ENCODE measurements around the gene CCSER2.

CCSER2 gene

DNA sequence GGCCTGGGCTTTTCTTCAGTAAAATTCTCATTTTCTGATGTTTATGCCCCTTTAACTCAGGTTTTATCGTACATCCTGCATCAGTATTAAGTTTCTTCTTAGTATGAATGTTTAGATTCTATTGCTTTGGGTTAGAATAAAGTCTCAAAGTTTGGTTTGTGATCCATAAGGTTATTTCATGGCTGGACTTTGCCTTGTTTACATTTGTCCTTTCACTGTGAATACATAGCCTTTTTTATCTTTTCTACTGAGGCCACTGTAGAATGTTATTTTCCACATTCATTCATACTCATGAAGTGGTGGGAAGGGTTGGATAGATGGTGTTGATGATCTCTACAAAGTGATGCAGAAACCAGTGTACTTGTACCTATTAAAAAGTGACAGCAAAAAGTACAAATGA lies 59.8 kb downstream of the CCSER2 start:
- TF ChIP-seq BACH2 (CRISPR knock-in tag; IDR thresholded peaks at IDR 0.05; ENCODE audit: borderline replicate concordance): no peak
- no peak for TF ChIP-seq ZFP30 (CRISPR knock-in tag; IDR thresholded peaks at IDR 0.05)
- no peak for TF ChIP-seq ISL1 (CRISPR knock-in tag; IDR thresholded peaks at IDR 0.05)
- TF ChIP-seq TOX (CRISPR knock-in tag; IDR thresholded peaks at IDR 0.05; ENCODE audit: borderline replicate concordance): no peak
- TF ChIP-seq, protein P1, sequence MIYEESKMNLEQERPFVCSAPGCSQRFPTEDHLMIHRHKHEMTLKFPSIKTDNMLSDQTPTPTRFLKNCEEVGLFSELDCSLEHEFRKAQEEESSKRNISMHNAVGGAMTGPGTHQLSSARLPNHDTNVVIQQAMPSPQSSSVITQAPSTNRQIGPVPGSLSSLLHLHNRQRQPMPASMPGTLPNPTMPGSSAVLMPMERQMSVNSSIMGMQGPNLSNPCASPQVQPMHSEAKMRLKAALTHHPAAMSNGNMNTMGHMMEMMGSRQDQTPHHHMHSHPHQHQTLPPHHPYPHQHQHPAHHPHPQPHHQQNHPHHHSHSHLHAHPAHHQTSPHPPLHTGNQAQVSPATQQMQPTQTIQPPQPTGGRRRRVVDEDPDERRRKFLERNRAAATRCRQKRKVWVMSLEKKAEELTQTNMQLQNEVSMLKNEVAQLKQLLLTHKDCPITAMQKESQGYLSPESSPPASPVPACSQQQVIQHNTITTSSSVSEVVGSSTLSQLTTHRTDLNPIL (CRISPR knock-in tag; IDR thresholded peaks at IDR 0.05; ENCODE audit: low read depth): no peak
- no peak for TF ChIP-seq ZNF8 (CRISPR knock-in tag; IDR thresholded peaks at IDR 0.05)
- TF ChIP-seq, protein P2, sequence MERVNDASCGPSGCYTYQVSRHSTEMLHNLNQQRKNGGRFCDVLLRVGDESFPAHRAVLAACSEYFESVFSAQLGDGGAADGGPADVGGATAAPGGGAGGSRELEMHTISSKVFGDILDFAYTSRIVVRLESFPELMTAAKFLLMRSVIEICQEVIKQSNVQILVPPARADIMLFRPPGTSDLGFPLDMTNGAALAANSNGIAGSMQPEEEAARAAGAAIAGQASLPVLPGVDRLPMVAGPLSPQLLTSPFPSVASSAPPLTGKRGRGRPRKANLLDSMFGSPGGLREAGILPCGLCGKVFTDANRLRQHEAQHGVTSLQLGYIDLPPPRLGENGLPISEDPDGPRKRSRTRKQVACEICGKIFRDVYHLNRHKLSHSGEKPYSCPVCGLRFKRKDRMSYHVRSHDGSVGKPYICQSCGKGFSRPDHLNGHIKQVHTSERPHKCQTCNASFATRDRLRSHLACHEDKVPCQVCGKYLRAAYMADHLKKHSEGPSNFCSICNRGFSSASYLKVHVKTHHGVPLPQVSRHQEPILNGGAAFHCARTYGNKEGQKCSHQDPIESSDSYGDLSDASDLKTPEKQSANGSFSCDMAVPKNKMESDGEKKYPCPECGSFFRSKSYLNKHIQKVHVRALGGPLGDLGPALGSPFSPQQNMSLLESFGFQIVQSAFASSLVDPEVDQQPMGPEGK (CRISPR knock-in tag; IDR thresholded peaks at IDR 0.05; ENCODE audit: borderline replicate concordance): no peak
- ATAC-seq: no peak

DNA sequence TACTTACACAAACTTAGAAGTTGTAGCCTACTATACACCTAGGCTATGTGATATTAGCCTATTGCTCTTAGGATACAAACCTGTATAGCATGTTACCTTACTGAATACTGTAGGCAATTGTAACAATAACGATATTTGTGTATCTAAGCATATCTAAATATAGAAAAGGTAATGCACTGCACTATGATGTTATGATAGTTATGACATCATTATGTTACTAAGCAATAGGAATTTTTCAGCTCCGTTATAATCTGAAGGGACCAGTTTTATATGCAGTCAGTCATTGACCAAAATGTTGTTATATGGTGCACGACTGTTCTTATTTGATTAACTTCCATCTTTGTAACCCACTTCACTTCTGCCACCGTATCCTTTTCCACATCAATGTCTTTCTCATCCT lies 62.0 kb downstream of the CCSER2 start:
- TF ChIP-seq ZNF70 (CRISPR knock-in tag; IDR thresholded peaks at IDR 0.05) (no peak), TCF4 (CRISPR knock-in tag; IDR thresholded peaks at IDR 0.05; ENCODE audit: borderline replicate concordance) (no peak), ISL1 (CRISPR knock-in tag; IDR thresholded peaks at IDR 0.05) (no peak), TOX (CRISPR knock-in tag; IDR thresholded peaks at IDR 0.05; ENCODE audit: borderline replicate concordance) (no peak), ZFP30 (CRISPR knock-in tag; IDR thresholded peaks at IDR 0.05) (no peak), ESRRG (CRISPR knock-in tag; IDR thresholded peaks at IDR 0.05) (no peak)
- TF ChIP-seq, protein P3, sequence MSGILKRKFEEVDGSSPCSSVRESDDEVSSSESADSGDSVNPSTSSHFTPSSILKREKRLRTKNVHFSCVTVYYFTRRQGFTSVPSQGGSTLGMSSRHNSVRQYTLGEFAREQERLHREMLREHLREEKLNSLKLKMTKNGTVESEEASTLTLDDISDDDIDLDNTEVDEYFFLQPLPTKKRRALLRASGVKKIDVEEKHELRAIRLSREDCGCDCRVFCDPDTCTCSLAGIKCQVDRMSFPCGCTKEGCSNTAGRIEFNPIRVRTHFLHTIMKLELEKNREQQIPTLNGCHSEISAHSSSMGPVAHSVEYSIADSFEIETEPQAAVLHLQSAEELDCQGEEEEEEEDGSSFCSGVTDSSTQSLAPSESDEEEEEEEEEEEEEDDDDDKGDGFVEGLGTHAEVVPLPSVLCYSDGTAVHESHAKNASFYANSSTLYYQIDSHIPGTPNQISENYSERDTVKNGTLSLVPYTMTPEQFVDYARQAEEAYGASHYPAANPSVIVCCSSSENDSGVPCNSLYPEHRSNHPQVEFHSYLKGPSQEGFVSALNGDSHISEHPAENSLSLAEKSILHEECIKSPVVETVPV (CRISPR knock-in tag; IDR thresholded peaks at IDR 0.05): no peak
- ATAC-seq: no peak

DNA sequence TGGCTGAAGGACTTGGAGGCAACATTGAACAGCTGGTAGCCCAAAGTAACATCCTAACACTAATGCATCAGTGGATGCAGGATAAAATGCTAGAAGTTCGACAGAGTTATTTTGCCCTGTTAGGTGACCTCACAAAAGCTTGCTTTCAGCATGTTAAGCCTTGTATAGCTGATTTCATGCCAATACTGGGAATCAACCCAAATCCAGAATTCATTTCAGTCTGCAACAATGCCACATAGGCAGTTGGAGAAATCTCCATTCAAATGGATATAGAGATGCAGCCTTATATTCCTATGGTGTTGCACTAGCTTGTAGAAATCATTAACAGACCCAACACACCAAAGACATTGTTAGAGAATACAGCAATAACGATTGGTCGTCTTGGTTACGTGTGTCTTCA lies 62.9 kb downstream of the CCSER2 start:
- TF ChIP-seq ZFP3 (CRISPR knock-in tag; IDR thresholded peaks at IDR 0.05) (no peak), ZNF70 (CRISPR knock-in tag; IDR thresholded peaks at IDR 0.05) (no peak), SNAI2 (CRISPR knock-in tag; IDR thresholded peaks at IDR 0.05) (no peak), BACH2 (CRISPR knock-in tag; IDR thresholded peaks at IDR 0.05; ENCODE audit: borderline replicate concordance) (no peak), GLIS3 (CRISPR knock-in tag; IDR thresholded peaks at IDR 0.05) (no peak), RARB (CRISPR knock-in tag; IDR thresholded peaks at IDR 0.05) (no peak), OSR1 (CRISPR knock-in tag; IDR thresholded peaks at IDR 0.05) (no peak), ESRRG (CRISPR knock-in tag; IDR thresholded peaks at IDR 0.05) (no peak), ZC3H10 (CRISPR knock-in tag; IDR thresholded peaks at IDR 0.05) (no peak), ARNTL (CRISPR knock-in tag; IDR thresholded peaks at IDR 0.05; ENCODE audit: borderline replicate concordance, low read depth) (no peak), ISL1 (CRISPR knock-in tag; IDR thresholded peaks at IDR 0.05) (no peak), ZNF8 (CRISPR knock-in tag; IDR thresholded peaks at IDR 0.05) (no peak), TOX (CRISPR knock-in tag; IDR thresholded peaks at IDR 0.05; ENCODE audit: borderline replicate concordance) (no peak), ZFP30 (CRISPR knock-in tag; IDR thresholded peaks at IDR 0.05) (no peak)
- TF ChIP-seq, protein P2 (CRISPR knock-in tag; IDR thresholded peaks at IDR 0.05; ENCODE audit: borderline replicate concordance): no peak
- TF ChIP-seq, protein P4, sequence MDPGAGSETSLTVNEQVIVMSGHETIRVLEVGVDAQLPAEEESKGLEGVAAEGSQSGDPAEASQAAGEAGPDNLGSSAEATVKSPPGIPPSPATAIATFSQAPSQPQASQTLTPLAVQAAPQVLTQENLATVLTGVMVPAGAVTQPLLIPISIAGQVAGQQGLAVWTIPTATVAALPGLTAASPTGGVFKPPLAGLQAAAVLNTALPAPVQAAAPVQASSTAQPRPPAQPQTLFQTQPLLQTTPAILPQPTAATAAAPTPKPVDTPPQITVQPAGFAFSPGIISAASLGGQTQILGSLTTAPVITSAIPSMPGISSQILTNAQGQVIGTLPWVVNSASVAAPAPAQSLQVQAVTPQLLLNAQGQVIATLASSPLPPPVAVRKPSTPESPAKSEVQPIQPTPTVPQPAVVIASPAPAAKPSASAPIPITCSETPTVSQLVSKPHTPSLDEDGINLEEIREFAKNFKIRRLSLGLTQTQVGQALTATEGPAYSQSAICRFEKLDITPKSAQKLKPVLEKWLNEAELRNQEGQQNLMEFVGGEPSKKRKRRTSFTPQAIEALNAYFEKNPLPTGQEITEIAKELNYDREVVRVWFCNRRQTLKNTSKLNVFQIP (CRISPR knock-in tag; IDR thresholded peaks at IDR 0.05; ENCODE audit: borderline replicate concordance, low read depth): no peak
- TF ChIP-seq, protein P5, sequence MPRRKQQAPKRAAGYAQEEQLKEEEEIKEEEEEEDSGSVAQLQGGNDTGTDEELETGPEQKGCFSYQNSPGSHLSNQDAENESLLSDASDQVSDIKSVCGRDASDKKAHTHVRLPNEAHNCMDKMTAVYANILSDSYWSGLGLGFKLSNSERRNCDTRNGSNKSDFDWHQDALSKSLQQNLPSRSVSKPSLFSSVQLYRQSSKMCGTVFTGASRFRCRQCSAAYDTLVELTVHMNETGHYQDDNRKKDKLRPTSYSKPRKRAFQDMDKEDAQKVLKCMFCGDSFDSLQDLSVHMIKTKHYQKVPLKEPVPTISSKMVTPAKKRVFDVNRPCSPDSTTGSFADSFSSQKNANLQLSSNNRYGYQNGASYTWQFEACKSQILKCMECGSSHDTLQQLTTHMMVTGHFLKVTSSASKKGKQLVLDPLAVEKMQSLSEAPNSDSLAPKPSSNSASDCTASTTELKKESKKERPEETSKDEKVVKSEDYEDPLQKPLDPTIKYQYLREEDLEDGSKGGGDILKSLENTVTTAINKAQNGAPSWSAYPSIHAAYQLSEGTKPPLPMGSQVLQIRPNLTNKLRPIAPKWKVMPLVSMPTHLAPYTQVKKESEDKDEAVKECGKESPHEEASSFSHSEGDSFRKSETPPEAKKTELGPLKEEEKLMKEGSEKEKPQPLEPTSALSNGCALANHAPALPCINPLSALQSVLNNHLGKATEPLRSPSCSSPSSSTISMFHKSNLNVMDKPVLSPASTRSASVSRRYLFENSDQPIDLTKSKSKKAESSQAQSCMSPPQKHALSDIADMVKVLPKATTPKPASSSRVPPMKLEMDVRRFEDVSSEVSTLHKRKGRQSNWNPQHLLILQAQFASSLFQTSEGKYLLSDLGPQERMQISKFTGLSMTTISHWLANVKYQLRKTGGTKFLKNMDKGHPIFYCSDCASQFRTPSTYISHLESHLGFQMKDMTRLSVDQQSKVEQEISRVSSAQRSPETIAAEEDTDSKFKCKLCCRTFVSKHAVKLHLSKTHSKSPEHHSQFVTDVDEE (CRISPR knock-in tag; IDR thresholded peaks at IDR 0.05): no peak
- TF ChIP-seq, protein P1 (CRISPR knock-in tag; IDR thresholded peaks at IDR 0.05; ENCODE audit: low read depth): no peak
- TF ChIP-seq, protein P3 (CRISPR knock-in tag; IDR thresholded peaks at IDR 0.05): no peak
- no peak for ATAC-seq

Measured in SK-N-SH treated with all-trans-retinoic acid at 6 μM for 48 hours (cell line).